Hepatocyte (in vitro differentiated cells): ENCODE results near the gene KBTBD7. TPM values are rescaled to one million over a fixed set of nuclear protein-coding genes. Genes with fewer than 3 reads are reported as not detected.

ENCODE experiments used
- DNase-seq: peaks from one replicate; pipeline ENCODE4 v3.0.0-alpha.2; 2016; ENCODE audit warnings: low spot score
- H2AFZ ChIP-seq: fragments of 200-600 bp; sonication (generic); 2 replicates; pipeline ENCODE4 v1.6.0; 2016; ENCODE audit warnings: antibody characterized with exemption, mild to moderate bottlenecking
- H3K27ac ChIP-seq: fragments of 200-600 bp; sonication (generic); 2 replicates; pipeline ENCODE4 v1.5.1; 2016; ENCODE audit warnings: mild to moderate bottlenecking
- H3K27me3 ChIP-seq: fragments of 200-600 bp; sonication (generic); 2 replicates; pipeline ENCODE4 v1.6.1; 2016
- H3K36me3 ChIP-seq: fragments of 200-600 bp; sonication (generic); replicated peaks from 2 replicates; pipeline ENCODE4 v1.5.1; 2016; ENCODE audit warnings: low read depth; ENCODE audit not compliant: insufficient read depth
- H3K4me1 ChIP-seq: fragments of 200-600 bp; sonication (generic); 2 replicates; pipeline ENCODE4 v1.5.1; 2016; ENCODE audit warnings: mild to moderate bottlenecking, moderate library complexity; ENCODE audit not compliant: insufficient read depth
- H3K4me2 ChIP-seq: fragments of 200-600 bp; sonication (generic); 2 replicates; pipeline ENCODE4 v1.6.0; 2016
- H3K4me3 ChIP-seq: fragments of 200-600 bp; sonication (generic); 2 replicates; pipeline ENCODE4 v1.5.1; 2016; ENCODE audit warnings: mild to moderate bottlenecking
- H3K79me2 ChIP-seq: fragments of 200-600 bp; sonication (generic); 2 replicates; pipeline ENCODE4 v1.6.0; 2017; ENCODE audit warnings: mild to moderate bottlenecking
- H3K9me2 ChIP-seq: fragments of 200-600 bp; sonication (generic); replicated peaks from 2 replicates; pipeline ENCODE4 v1.6.0; 2017; ENCODE audit warnings: mild to moderate bottlenecking; ENCODE audit not compliant: insufficient read depth
- H3K9me3 ChIP-seq: fragments of 200-600 bp; sonication (generic); 2 replicates; pipeline ENCODE4 v1.5.1; 2016; ENCODE audit warnings: low read depth, mild to moderate bottlenecking
- H4K20me1 ChIP-seq: fragments of 200-600 bp; sonication (generic); 2 replicates; pipeline ENCODE4 v1.6.0; 2016; ENCODE audit warnings: mild to moderate bottlenecking; ENCODE audit not compliant: insufficient read depth, poor library complexity, severe bottlenecking
- EZH2 ChIP-seq: fragments of 200-600 bp; sonication (generic); IDR thresholded peaks from 2 replicates; pipeline ENCODE4 v1.6.1; 2016; ENCODE audit warnings: antibody characterized with exemption, mild to moderate bottlenecking, borderline replicate concordance
- EZH2phosphoT487 ChIP-seq: fragments of 200-600 bp; sonication (generic); IDR thresholded peaks from one replicate; pipeline ENCODE4 v1.6.1; 2018; ENCODE audit warnings: antibody characterized with exemption, mild to moderate bottlenecking, low read depth, moderate library complexity; ENCODE audit not compliant: unreplicated experiment, severe bottlenecking
- WGBS: methylation state at CpG from one replicate; pipeline ENCODE4 v1.1.6; 2016; ENCODE audit warnings: low lambda C conversion rate; ENCODE audit errors: missing lambda C conversion rate; 5-methylcytosine and 5-hydroxymethylcytosine counted together
- polyA plus RNA-seq: library from polyadenylated mRNA; unstranded; fragments of >200 nt; fragmentation: Nextera tagmentation; extraction: Ambion mirVana; gene quantifications from 2 replicates; pipeline ENCODE4 v1.2.1, GENCODE V29; 2016
- total RNA-seq: library from RNA; depleted of rRNA; stranded (reverse); fragments of >200 nt; gene quantifications from 2 replicates; pipeline ENCODE4 v1.2.3, GENCODE V29; 2014
- TF ChIP-seq, protein P1 (sequence below): fragments of 200-600 bp; sonication (generic); IDR thresholded peaks from 2 replicates; pipeline ENCODE4 v1.5.1; 2016; ENCODE audit warnings: antibody characterized with exemption, mild to moderate bottlenecking; ENCODE audit not compliant: poor library complexity

KBTBD7 gene
- total and polyA plus RNA-seq, 2 experiments from 2014 or later, result 5.7 to 12.9 TPM

DNA sequence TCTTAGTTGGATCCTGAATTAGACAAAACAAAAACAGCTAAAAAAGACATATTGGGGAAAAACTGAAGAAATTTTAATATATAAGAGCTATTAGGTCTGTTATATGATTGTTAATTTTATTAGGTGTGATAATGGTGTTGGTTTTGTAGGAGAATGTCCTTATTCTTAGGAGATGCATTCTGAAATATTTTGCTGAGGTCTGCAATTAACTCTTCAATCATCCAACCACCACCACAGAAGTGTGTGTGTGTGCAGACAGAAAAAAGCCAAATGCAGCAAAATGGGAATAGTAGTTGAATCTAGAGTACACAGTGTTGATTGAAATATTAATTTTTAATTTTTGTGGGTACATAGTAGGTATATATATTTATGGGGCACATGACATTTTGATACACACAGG is 12.1 kb upstream of the KBTBD7 start:
- TF ChIP-seq EZH2, result no peak
- no peak for TF ChIP-seq EZH2phosphoT487
- TF ChIP-seq, protein P1, sequence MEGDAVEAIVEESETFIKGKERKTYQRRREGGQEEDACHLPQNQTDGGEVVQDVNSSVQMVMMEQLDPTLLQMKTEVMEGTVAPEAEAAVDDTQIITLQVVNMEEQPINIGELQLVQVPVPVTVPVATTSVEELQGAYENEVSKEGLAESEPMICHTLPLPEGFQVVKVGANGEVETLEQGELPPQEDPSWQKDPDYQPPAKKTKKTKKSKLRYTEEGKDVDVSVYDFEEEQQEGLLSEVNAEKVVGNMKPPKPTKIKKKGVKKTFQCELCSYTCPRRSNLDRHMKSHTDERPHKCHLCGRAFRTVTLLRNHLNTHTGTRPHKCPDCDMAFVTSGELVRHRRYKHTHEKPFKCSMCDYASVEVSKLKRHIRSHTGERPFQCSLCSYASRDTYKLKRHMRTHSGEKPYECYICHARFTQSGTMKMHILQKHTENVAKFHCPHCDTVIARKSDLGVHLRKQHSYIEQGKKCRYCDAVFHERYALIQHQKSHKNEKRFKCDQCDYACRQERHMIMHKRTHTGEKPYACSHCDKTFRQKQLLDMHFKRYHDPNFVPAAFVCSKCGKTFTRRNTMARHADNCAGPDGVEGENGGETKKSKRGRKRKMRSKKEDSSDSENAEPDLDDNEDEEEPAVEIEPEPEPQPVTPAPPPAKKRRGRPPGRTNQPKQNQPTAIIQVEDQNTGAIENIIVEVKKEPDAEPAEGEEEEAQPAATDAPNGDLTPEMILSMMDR, result no peak
- no peaks in the 10 kb centered on the region for H3K27me3 ChIP-seq

DNA sequence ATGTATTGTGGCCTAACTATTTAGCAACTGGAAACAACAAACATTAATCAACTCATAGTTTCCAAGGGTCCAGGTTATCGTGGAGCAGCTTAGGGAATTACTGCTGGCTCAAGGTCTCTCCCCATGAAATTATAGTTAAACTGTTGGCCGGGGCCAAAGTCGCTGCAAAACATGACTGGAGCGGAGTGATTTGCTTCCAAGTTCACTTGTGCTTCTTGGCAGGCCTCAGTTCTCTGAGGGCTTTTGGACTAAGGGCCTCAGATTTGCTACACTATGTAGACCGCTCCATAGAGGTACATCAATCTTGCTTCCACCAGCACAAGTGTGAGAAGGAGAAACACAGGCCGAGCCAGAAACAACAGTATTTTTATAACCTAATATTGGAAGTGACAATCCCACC is 9.4 kb upstream of the KBTBD7 start:
- Histone ChIP-seq H3K9me3 (no peaks in the 10 kb centered on the region), H3K27me3 (no peaks in the 10 kb centered on the region), H3K4me3 (no peak overlapping the region), H3K4me2 (no peak overlapping the region), H3K27ac (no peak overlapping the region), H2AFZ (no peak overlapping the region), H3K79me2 (no peaks in the 10 kb centered on the region), H3K4me1 (no peaks in the 10 kb centered on the region), H4K20me1 (no peaks in the 10 kb centered on the region), H3K36me3 (no peaks in the 10 kb centered on the region), H3K9me2 (no peaks in the 10 kb centered on the region)
- no peak for TF ChIP-seq EZH2
- no peak for TF ChIP-seq EZH2phosphoT487
- TF ChIP-seq, protein P1, result no peak
- no peak for DNase-seq
- WGBS, result 95% methylated on average over 6 of the region's 6 CpGs

More for the DNA sequence above, 12.1 kb upstream of the KBTBD7 start:
- Histone ChIP-seq H3K27ac (no peak overlapping the region), H3K9me2 (no peaks in the 10 kb centered on the region), H3K9me3 (no peaks in the 10 kb centered on the region), H3K4me1 (no peaks in the 10 kb centered on the region), H4K20me1 (no peaks in the 10 kb centered on the region), H2AFZ (no peak overlapping the region), H3K36me3 (no peaks in the 10 kb centered on the region), H3K4me3 (no peak overlapping the region), H3K79me2 (no peaks in the 10 kb centered on the region), H3K4me2 (no peak overlapping the region)
- no peak for DNase-seq

DNA sequence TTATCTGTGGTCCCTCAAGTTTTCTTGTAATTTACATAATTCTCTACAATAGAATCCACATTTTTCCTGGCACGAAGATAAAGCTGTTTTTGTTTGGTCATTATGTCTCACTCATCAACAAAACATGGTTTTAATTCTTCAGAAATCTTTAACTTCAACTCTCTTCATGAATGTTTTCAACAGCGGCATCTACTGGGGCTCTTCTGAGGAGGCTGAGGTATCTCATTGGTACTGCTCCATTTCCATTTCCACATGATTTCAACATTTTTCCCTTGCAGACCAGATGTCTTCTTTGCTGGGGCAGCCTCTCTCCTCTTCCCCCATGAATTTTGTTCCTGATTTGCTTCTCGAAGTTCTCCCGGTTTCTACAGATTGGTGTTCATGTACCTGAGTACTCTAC is 5.8 kb upstream of the KBTBD7 start:
- H3K4me3 ChIP-seq, result no peak overlapping the region
- H3K4me1 ChIP-seq, result no peaks in the 10 kb centered on the region
- no peaks in the 10 kb centered on the region for H3K36me3 ChIP-seq
- no peaks in the 10 kb centered on the region for H3K9me2 ChIP-seq
- no peak overlapping the region for H2AFZ ChIP-seq
- H3K9me3 ChIP-seq, result no peaks in the 10 kb centered on the region
- H3K27me3 ChIP-seq, result no peaks in the 10 kb centered on the region
- H3K79me2 ChIP-seq, result no peaks in the 10 kb centered on the region
- H3K4me2 ChIP-seq, result no peak overlapping the region
- WGBS, result 93% methylated on average over 4 of the region's 4 CpGs
- H3K27ac ChIP-seq, result no peak overlapping the region
- TF ChIP-seq EZH2, result no peak
- TF ChIP-seq, protein P1, result no peak
- no peak for TF ChIP-seq EZH2phosphoT487
- DNase-seq, result no peak
- no peaks in the 10 kb centered on the region for H4K20me1 ChIP-seq

DNA sequence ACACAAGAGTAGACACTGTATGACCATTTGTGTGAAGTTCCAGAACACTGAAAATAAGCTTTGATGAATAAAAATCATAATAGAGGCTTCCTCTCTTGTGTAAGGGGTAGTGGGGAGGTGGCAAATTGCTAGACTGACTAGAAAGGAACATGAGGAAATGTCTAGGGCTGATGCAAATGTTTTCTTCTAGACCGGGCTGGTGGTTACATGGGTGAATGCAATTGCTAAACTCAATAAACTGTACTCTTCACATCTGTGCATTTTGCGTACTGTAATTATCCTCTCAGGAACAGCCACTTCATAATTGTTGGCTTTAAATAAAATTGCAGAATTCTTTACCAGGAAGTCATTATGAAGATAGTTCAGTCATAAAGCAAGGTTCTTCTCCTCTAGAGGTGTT is 5.2 kb upstream of the KBTBD7 start:
- TF ChIP-seq, protein P1, result no peak
- TF ChIP-seq EZH2, result no peak
- TF ChIP-seq EZH2phosphoT487, result no peak
- H3K36me3 ChIP-seq, result no peaks in the 10 kb centered on the region
- no peak overlapping the region for H3K4me2 ChIP-seq
- H3K9me2 ChIP-seq, result no peaks in the 10 kb centered on the region
- H3K27ac ChIP-seq, result no peak overlapping the region
- no peaks in the 10 kb centered on the region for H3K27me3 ChIP-seq
- no peak overlapping the region for H2AFZ ChIP-seq
- WGBS, result 94% methylated on average over 2 of the region's 2 CpGs
- no peaks in the 10 kb centered on the region for H4K20me1 ChIP-seq
- no peak overlapping the region for H3K4me3 ChIP-seq
- no peak for DNase-seq
- H3K9me3 ChIP-seq, result no peaks in the 10 kb centered on the region
- no peaks in the 10 kb centered on the region for H3K4me1 ChIP-seq
- no peaks in the 10 kb centered on the region for H3K79me2 ChIP-seq
